Eye (tissue), 1 donor: ENCODE measurements around the gene MYH10.
A peak's percentile ranks its signal among the peaks of the same experiment; 100 is the strongest.

ENCODE experiments used
- DNase-seq: peaks from one replicate; pipeline ENCODE4 v3.0.0-alpha.2; 2015

MYH10 gene

DNA sequence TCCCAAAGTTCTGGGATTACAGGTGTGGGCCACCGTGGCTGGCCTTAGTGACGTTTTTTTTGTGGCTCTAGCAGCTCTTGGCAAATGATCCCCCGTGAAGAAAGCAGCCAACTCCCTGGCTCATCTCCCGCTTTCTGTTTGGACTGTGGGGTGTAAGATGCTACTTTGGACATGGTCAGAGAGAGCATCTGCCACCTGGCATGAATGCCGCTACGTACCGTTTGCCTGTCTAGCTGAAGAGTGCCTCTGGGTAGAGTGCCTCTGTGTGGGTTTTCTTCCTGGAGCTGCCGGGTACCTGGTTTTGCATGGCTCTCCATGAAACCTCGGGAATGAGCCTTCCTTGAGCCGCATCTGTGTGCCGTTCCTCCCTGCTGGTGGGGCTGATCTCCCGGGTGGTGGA lies 160.6 kb downstream of the MYH10 start:
- DNase-seq: no peak

DNA sequence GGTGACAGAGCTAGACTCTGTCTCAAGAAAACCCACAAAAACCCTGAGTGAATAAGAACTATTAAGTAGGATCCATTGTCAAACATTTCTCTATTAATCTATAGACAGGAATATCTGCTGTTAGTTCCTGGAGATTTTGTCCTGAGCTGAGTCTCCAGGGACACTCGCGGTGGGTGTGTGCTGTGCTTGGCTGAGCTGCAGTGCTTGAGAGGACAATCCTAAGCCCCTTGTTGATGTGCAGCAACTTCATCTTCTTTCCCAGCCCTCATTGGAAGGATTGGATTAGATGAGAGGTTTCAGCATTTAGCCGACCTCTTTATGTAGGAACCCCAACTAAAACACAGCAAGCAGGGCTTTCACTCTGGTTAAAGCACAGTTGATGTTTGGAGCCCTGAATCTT lies 161.5 kb downstream of the MYH10 start:
- DNase-seq: no peak

DNA sequence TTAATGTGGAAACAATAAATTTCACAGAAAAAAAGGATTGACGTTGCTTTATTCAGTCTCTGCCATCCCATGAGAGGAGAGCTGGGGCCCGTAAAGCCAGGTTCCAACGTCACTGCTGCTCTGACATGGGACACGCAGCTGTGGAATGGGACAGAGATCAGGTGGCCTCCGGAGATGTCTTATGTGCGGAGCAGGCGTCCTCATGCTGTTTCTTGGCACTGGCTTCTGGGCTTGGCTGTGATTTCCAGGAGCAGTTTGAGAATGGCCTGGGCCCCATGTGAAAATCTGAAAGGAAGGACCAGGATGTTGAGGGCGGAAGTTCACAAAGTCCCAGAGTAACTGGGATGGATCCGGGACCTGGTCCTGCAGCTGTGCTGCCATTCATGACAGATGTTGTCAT lies 162.4 kb downstream of the MYH10 start:
- peak; percentile 20 for DNase-seq

DNA sequence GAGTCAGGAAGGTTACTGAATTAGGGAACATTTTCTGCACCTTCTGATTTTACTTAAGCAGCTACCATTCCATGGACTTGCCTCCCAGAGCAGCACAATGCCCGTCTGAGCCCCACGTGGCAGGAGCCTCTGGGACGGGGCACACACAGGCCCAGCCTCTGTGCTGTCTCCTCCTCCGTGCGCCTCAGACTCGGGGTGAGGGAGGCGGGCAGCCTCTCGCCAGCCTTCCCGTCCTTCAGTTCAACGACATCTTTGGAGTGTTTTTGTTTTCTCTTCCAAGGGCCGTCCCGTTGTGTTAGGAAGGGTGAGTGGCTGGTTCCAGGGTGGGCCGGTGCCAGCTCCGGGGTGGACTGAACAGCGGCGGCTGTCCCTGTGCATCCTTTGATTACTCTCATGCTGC lies 163.0 kb downstream of the MYH10 start:
- no peak for DNase-seq

DNA sequence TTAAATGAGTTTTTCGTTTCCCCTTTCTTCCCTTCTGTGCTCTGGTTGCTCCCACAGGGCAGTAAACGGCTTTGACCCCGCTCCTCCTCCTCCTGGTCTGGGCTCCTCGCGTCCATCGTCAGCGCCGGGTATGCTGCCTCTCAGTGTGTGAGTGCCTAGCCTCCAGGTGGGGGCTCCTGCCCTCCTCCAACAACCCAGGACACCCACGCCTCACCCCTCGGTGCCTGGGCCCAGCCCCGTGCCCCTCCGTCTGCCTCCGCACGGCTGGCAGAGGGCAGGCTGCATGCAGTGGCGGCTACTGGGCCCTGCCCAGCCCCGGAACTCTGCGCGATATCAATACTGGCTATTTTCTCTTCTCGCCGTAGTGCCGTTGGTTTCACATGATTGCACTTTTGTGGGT lies 163.7 kb downstream of the MYH10 start:
- no peak for DNase-seq

DNA sequence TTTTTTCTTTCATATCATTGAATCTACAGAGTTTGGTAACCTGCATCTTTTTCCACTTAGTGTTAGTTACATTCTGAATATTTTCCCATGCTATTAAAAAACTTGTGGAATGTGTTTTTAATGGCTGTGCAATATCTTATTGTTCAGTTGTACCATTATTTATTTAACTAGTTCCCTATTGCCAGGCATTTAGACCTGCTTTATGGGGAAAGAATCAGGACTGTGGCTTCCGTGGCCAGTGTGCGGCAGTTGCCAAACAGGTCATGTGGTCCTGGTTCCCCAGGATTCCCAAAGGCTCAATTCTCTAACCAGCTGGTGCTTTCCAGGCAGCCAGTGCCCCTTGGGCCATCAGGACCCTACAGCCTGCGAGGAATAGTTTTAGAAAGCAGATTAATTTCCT lies 164.1 kb downstream of the MYH10 start:
- no peak for DNase-seq

DNA sequence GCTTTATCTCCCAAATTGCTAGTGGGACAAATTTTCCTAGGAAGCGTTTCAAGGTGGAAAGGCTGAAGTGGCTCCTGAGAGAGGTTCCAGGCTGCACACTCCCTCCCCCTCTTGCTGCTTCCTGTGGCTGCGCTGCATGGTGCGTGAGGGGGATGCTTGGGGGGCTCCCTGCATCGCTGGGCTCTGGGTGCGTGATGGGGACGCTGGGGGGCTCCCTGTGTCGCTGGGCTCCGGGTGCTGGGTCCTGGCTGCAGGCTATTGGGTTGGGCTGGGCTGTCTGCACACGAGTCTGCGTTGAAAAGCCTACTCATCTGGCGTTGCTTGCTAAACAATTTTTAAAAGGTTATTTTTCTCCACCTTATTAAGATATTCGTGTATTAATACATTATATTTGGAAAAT lies 164.8 kb downstream of the MYH10 start:
- no peak for DNase-seq

DNA sequence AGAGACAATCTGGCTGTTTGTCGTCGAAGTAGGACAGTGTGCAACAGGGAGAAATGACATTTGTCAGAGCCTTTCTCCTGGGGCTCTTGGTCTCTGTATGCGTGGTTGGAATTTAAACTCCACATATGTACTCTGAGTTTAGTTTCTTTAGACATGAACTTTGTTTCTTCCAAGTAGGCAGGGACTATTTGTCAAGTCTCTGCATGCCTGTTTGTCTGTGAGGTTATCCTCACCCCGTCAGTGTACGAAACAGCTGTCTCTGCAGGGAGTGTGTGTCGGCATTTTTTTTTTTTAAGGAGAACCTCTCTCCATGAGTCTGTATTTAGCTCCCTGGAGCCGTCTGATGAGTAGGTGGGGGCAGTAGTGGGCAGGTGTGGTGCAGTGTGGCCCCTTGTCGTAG lies 165.2 kb downstream of the MYH10 start:
- DNase-seq: peak; percentile 18

DNA sequence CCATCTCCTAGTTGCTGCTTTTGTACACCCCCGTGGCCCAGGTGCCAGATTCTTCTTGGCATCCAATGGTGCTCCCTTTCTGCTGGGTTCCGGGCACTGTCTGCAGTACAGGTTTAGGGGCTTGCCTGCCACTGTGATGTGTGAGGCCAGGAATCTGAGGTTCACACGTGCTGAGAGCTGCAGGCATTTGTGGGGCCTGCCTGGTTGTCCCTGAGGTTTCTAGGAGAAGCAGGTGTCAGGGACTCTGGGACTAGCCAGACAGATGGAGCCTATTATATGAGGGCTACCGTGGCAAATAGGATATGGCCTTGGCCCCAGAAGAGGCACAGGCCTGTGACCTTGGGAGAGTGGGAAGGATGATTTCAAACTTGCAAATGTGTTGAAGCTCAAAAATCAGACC lies 165.6 kb downstream of the MYH10 start:
- no peak for DNase-seq

DNA sequence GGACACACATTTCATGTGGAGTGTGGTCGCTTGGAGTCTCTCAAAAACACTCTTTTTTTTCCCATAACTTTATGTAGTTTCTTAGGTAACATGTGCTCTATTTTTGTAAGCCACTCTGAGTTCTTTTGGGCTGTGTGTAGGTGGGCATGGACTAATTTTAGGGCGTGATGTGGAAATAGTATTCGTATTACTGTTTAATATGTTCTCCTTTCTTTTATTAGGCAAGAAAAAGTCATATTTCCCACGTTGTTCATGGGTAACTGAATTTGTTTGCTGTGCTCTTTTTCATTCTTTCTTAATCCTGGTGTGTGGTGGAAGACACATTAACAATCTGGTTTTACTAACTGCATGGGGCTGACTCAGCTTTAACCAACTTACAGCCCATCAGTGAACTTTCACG lies 167.4 kb downstream of the MYH10 start:
- DNase-seq: no peak

DNA sequence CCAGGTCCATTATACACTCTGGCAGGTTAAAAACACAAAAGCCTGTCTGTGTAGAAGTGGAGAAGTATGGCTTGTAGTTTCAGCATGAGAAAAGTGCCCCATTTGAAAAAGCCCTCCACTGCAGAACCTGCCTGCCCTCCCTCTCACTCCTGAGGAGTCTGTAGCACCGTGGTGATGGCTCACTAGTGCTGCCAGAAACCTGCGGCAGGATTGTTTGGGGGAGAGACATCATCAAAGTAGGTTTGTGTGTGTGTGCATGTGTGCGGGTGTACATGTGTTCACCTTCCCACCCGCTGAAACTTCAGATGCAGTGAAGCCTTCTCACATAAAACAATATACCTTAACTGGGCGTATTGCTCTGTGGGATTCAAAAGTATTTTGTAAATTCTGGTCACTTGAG lies 168.0 kb downstream of the MYH10 start:
- DNase-seq: no peak

DNA sequence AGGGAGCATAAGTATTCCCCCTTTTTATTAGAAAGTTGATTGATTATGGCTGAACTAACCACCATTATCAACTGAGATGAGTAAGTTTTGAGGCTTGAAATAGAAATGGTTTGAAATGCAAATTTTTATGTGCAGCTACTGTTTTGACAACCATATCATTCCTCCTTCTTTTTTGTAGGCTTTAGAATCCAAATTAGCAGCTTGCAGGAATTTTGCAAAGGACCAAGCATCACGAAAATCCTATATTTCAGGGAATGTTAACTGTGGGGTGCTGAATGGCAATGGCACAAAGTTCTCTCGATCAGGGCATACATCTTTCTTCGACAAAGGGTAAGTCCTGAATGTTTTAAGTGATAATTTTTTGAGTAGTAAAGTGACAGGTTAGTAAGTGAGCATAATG lies 170.7 kb downstream of the MYH10 start:
- DNase-seq: no peak

DNA sequence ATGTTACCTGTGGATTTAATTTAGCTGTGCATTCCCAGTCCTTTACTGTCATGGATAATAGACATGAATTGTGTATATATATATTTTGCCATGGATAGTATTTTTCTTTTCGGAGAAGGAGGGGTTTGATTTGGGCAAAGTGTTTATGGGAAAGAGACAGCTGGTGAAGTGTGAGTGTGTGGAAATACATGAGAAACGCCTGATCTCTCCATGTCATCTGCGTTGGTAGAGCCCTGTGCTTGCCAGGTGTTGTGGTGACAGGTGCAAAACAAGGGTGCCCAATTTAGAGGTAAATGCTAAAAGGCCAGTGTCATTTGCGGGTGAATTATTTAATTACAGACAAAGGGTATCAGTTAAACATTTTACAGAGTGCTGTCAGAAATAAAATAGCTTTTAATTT lies 171.4 kb downstream of the MYH10 start:
- DNase-seq: no peak

DNA sequence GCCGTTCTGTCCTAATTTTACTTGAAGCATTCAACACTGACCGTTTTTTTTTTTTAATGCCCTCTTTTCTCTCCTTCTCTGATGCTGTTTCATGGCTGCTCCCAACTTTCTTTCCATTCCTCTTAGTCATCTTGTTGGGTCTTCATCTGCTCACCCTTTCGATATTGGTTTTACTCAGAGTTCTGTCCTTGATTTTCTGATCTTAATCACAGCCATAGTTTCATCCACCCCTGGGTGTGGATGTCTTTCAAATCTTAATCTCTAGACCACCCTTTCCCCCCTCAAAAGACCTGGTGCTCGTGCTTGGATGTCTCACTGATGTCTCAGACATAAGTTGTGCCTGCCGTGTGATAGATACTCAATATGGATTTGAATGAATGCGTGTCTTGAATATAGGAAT lies 172.4 kb downstream of the MYH10 start:
- DNase-seq: no peak

DNA sequence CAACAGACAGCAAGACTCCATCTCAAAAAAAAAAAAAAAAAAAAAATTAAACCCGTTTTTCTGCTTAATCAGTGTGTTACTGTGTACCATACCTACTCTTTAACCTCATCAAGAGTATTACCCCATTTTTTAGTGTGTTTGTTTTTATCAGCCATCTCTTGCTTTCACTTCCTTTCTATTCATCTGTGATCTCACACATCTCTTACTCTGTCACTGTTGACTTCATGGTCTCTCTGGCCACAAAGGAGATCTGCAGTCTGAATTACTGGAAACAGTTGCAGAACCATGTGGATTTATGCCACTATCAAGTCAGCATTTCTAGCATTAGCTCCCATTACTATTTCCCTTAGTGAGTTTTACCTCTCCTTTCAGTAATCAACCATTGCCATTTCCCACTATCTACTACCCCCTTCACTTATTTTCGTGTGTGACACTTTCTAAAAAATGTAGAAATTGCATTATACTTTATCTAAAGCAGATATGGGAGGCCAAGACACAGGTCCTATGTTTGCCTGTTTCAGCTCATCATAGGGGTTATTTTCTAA lies 174.8 kb downstream of the MYH10 start:
- DNase-seq: no peak

DNA sequence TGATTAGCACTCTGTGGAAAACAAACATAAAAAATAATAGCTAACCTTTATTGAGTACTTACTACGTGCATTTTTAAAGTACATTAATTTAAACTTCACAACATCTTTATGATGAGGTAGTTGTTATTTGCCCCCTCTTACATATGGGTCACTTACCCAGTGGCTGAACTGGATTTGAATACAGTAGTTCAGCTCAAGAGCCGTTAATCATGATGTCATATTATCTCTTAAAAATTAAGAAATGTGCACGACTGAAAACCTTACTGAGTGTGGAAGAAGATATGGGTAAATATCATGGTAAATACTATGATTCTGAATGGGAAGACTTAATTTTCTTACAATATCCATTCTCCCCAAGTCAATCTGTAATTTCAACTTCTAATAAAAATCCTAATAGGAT lies 177.2 kb downstream of the MYH10 start:
- DNase-seq: no peak

DNA sequence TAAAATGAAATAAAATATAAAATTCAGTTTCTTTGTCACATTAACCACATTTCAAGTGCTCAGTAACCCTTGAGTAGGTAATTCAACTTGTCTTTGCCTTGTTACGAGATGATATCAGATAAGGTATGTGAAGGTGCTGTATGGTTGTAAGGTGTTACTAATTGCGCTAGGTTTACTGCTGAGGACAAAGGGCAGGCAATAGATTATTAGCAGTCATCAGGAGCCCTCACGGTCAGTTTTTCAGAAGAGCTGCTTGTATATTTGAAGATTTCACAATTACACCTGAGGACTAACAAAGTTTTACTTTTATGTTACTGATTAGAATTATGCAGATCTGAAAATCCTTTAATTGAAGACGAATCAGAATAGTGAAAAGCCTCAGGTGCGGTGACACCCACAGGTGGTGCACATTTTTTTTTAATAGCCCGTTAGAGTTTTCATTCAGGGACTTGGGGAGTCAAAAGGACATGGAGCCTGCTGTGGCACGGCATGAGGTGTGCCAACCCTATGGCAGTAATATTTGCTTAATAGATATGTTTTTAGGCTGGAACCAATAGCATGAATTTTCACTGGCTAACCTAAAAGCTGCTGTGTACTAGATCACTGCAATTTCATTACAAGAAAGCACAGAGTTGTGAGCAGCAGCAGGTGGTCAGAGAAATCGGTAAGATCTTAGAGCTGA lies 178.5 kb downstream of the MYH10 start:
- DNase-seq: no peak

DNA sequence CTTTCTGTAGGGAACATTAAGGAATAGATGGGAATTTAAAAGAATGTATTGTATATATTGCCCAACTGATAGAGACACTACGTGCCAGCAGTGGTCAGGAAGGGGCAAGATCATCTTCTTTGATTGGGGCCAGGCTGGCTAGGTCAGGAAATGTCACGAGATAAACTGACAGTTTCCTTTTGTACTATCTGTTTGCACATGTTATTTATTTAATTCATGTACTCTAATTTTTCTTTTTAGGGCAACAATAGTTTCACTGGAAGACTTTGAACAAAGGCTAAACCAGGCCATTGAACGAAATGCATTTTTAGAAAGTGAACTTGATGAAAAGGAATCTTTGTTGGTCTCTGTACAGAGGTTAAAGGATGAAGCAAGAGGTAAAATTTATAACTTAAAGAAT lies 182.2 kb downstream of the MYH10 start:
- DNase-seq: no peak

DNA sequence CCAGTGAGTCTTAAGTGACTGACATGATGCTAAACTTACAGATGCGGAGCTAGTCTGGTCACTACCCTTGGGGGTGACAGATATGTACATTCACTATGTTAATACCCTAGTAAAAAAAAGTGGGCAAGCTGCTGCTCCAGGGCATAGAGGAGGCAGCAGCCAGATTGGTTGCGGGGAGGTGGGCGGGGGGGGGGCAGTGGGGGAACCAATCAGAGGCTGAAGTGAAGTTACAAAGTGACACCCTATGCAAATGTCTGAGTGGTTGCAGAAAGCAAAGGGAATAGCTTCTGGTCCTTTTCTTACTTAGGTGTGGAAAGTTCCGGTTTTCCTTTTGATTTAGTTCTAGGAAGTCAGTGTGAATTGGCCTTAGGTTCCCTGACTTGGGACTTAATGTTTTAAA lies 182.7 kb downstream of the MYH10 start:
- DNase-seq: no peak

DNA sequence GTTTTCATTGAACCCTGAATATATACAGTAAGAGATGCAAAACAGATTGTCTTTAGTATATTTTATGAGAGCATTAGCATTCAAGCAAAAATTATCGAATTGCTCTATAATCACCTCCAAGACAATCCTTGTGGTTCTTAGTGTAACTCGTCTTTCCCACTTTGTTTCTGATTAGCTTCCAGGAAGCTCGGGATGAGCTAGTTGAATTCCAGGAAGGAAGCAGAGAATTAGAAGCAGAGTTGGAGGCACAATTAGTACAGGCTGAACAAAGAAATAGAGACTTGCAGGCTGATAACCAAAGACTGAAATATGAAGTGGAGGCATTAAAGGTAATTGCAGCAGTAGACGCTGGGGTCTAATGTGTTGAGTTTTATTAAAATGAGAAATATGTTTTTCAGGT lies 185.0 kb downstream of the MYH10 start:
- no peak for DNase-seq

DNA sequence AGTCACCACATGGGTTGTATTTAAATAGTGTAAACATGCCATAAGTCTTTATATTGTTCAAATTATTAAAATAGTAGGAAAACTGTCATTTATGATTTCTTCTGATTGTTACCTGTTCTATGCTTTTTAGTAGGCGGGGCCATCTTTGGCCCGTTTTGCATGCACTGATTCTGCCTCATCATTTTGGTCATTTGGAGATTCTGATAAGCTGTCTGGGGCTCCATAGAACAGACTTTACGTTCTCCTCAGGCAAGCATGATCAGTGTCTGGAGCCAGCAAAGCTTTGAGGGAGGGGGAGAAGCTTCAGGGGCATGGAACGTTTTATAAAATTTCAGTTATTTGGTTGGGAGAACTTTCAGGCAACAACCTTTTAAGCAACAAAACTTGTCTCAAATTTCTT lies 186.0 kb downstream of the MYH10 start:
- DNase-seq: no peak

DNA sequence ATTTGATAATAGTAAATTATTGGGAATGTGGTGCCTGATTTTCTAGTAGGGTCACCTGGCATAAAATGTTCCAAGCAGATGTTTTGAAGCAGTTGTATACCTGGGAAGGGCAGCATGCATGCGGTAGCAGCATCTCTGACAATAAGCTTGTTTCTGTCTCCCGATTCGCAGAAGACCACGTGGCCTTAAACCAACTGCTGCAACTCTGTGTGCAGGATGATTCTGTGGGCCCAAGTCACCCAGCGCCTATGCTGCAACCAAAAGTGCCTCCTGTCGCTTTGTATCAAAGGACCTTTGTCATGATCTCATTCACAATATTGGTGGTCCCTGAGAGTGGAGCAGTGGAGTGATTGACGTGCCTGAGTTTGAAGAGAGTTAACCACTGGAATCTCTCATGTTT lies 186.8 kb downstream of the MYH10 start:
- DNase-seq: no peak

DNA sequence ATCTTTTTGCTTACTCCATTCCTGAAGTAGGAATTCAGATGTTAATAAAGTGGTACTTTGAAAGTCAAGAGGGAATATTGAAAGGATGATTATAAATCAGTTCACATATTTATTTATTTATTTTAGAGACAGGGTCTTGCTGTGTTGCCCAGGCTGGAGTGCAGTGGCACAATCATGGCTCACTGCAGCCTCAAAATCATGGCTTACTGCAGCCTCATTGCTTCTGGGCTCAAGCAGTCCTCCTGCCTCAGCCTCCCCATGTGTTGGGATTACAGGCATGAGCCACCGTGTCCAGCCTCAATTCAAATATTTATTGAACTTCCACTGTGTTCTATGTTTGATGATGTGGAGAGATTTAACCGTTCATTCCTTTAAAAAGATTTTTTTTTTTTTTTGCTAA lies 188.2 kb downstream of the MYH10 start:
- DNase-seq: no peak

DNA sequence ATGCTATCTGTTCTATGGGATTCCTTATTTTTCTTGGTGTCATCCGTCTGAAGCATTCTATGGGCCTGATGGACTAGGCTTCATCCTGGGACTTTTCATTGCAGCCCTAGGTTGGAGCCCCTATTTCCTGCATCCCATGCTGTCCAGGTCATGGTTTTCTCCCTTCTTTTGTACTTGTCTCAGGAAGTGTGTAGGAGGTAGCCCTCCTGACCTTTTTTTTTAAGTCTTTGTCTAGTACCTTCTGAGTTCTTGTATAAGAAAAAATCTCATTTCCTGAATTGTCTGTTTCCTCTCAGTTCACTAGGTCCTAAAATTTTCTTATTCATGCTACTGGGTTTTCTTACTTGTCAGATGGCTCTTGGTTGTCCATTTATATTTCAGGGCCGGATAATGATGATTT lies 188.8 kb downstream of the MYH10 start:
- no peak for DNase-seq

DNA sequence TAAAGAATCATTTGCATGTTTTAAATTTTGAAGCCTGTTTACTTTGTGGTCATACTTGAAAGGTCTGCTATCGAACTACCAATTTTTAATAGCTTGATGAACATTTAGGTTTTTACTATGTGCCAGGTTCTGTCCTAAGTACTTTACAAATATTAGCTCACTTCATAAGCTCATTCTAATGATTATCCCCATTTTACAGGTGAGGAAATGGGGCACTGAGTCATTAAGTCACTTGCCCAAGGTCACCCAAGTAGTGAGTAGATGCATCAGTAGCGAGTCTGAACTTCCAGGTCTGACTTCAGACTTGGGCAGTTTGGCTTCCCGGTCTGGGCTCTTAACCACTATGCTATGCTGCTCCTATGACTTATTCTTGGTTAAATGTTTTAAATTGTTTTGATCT lies 190.8 kb downstream of the MYH10 start:
- no peak for DNase-seq

DNA sequence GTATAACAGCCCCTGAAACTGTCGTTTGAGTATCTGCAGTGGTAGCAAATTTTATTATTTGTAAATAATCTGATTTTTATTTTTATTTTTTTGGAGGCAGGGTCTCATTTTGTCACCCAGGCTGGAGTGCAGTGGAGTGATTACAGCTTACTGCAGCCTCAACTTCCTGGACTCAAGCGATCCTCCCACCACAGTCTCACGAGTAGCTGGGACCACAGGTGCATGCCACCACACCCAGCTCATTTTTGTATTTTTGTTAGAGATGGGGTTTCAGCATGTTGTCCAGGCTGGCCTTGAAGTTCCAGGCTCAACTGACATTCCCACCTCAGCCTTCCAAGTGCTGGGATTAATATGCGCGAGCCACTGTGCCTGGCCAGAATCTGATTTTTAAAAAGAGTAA lies 192.1 kb downstream of the MYH10 start:
- no peak for DNase-seq
